Ectodermal cell (in vitro differentiated cells): ENCODE measurements around the gene UGT1A1.

ENCODE experiments used
- H3K27ac ChIP-seq: 2 replicates; pipeline ENCODE4 v1.7.0; 2013; ENCODE audit warnings: mild to moderate bottlenecking, low read depth, low read length; ENCODE audit not compliant: insufficient read depth, poor library complexity, severe bottlenecking
- H3K27me3 ChIP-seq: 2 replicates; pipeline ENCODE4 v1.7.0; 2013; ENCODE audit warnings: mild to moderate bottlenecking, low read length; ENCODE audit not compliant: insufficient read depth, control insufficient read depth, poor library complexity, severe bottlenecking
- H3K36me3 ChIP-seq: one replicate; pipeline ENCODE4 v1.7.0; 2013; ENCODE audit warnings: low read length; ENCODE audit not compliant: control insufficient read depth, insufficient read depth
- H3K4me1 ChIP-seq: one replicate; pipeline ENCODE4 v1.7.0; 2013; ENCODE audit warnings: low read length; ENCODE audit not compliant: control insufficient read depth, insufficient read depth
- H3K4me3 ChIP-seq: 2 replicates; pipeline ENCODE4 v1.7.0; 2013; ENCODE audit warnings: low read depth, low read length, control low read depth; ENCODE audit not compliant: insufficient read depth
- H3K9me3 ChIP-seq: 2 replicates; pipeline ENCODE4 v1.7.0; 2013; ENCODE audit warnings: mild to moderate bottlenecking, low read length, moderate library complexity; ENCODE audit not compliant: control insufficient read depth
- WGBS, 2 experiments: methylation state at CpG; one replicate each; pipeline ENCODE4 v1.1.7; 2013; ENCODE audit warnings: missing lambda C conversion rate in 2 of 2; 5-methylcytosine and 5-hydroxymethylcytosine counted together

UGT1A1 gene

GRCh38 chr2:233816334-233816733 lies 56.3 kb downstream of the UGT1A1 start:
- no peak overlapping the region for H3K4me3 ChIP-seq
- no peaks in the 10 kb centered on the region for H3K9me3 ChIP-seq
- no peak overlapping the region for H3K27ac ChIP-seq
- H3K27me3 ChIP-seq, result no peaks in the 10 kb centered on the region
- H3K36me3 ChIP-seq, result no peaks in the 10 kb centered on the region
- 91% methylated on average over 2 of the region's 2 CpGs for WGBS, 2 experiments
- H3K4me1 ChIP-seq, result no peaks in the 10 kb centered on the region

- Histone ChIP-seq H3K4me3 (no peak overlapping the region), H3K4me1 (no peaks in the 10 kb centered on the region), H3K27ac (no peak overlapping the region), H3K27me3 (no peaks in the 10 kb centered on the region), H3K36me3 (no peaks in the 10 kb centered on the region), H3K9me3 (no peaks in the 10 kb centered on the region)
- WGBS, 2 experiments, result 97 to 98% methylated on average over 4 of the region's 4 CpGs
Measured at GRCh38 chr2:233816771-233817170, 56.7 kb downstream of the UGT1A1 start.

- Histone ChIP-seq H3K4me3 (no peak overlapping the region), H3K27me3 (no peaks in the 10 kb centered on the region), H3K27ac (no peak overlapping the region), H3K9me3 (no peaks in the 10 kb centered on the region), H3K4me1 (no peaks in the 10 kb centered on the region), H3K36me3 (no peaks in the 10 kb centered on the region)
- WGBS, 2 experiments, result 94% methylated on average over 3 of the region's 3 CpGs
Measured at GRCh38 chr2:233817361-233817911, 57.4 kb downstream of the UGT1A1 start.

- no peaks in the 10 kb centered on the region for H3K36me3 ChIP-seq
- H3K27ac ChIP-seq, result no peak overlapping the region
- H3K4me1 ChIP-seq, result no peaks in the 10 kb centered on the region
- H3K9me3 ChIP-seq, result no peaks in the 10 kb centered on the region
- no peaks in the 10 kb centered on the region for H3K27me3 ChIP-seq
- no peak overlapping the region for H3K4me3 ChIP-seq
- whole genome bisulfite sequencing, 2 experiments, result 94 to 96% methylated on average over 11 of the region's 11 CpGs
Measured at GRCh38 chr2:233817995-233818638, 58.0 kb downstream of the UGT1A1 start.

GRCh38 chr2:233818639-233819621 lies 58.9 kb downstream of the UGT1A1 start:
- Histone ChIP-seq H3K4me1 (no peaks in the 10 kb centered on the region), H3K36me3 (no peaks in the 10 kb centered on the region), H3K27ac (no peak overlapping the region), H3K27me3 (no peaks in the 10 kb centered on the region), H3K9me3 (no peaks in the 10 kb centered on the region), H3K4me3 (no peak overlapping the region)
- WGBS, 2 experiments, result 81 to 83% methylated on average over 17 of the region's 17 CpGs

GRCh38 chr2:233819884-233820773 lies 60.1 kb downstream of the UGT1A1 start:
- Histone ChIP-seq H3K9me3 (no peaks in the 10 kb centered on the region), H3K27me3 (no peaks in the 10 kb centered on the region), H3K4me1 (no peaks in the 10 kb centered on the region), H3K4me3 (no peak overlapping the region), H3K27ac (no peak overlapping the region), H3K36me3 (no peaks in the 10 kb centered on the region)
- WGBS, 2 experiments, result 91 to 93% methylated on average over 18 of the region's 18 CpGs

- Histone ChIP-seq H3K9me3 (no peaks in the 10 kb centered on the region), H3K27ac (no peak overlapping the region), H3K27me3 (no peaks in the 10 kb centered on the region), H3K4me3 (no peak overlapping the region), H3K4me1 (no peaks in the 10 kb centered on the region), H3K36me3 (no peaks in the 10 kb centered on the region)
- WGBS, 2 experiments, result 87 to 88% methylated on average over 6 of the region's 6 CpGs
Measured at GRCh38 chr2:233820774-233821105, 60.7 kb downstream of the UGT1A1 start.

- no peaks in the 10 kb centered on the region for H3K36me3 ChIP-seq
- no peaks in the 10 kb centered on the region for H3K27me3 ChIP-seq
- H3K27ac ChIP-seq, result no peak overlapping the region
- no peaks in the 10 kb centered on the region for H3K9me3 ChIP-seq
- H3K4me3 ChIP-seq, result no peak overlapping the region
- no peaks in the 10 kb centered on the region for H3K4me1 ChIP-seq
- WGBS, 2 experiments, result 91 to 96% methylated on average over 3 of the region's 3 CpGs
Measured at GRCh38 chr2:233821196-233821595, 61.1 kb downstream of the UGT1A1 start.

GRCh38 chr2:233821709-233822100 lies 61.6 kb downstream of the UGT1A1 start:
- Histone ChIP-seq H3K4me1 (no peaks in the 10 kb centered on the region), H3K27me3 (no peaks in the 10 kb centered on the region), H3K27ac (no peak overlapping the region), H3K4me3 (no peak overlapping the region), H3K9me3 (no peaks in the 10 kb centered on the region), H3K36me3 (no peaks in the 10 kb centered on the region)
- 96 to 98% methylated on average over 8 of the region's 8 CpGs for WGBS, 2 experiments
